NCI-H2107 (cell line): ENCODE measurements around the gene PRPF40B.

Experiments
- DNase-seq: peaks from one replicate; lab custom pipeline; 2025; lab: John Stamatoyannopoulos, UW

The PRPF40B gene

GRCh38 chr12:49687941-49688340, 64.6 kb downstream of the PRPF40B start:
- DNase-seq: no peak

DNA sequence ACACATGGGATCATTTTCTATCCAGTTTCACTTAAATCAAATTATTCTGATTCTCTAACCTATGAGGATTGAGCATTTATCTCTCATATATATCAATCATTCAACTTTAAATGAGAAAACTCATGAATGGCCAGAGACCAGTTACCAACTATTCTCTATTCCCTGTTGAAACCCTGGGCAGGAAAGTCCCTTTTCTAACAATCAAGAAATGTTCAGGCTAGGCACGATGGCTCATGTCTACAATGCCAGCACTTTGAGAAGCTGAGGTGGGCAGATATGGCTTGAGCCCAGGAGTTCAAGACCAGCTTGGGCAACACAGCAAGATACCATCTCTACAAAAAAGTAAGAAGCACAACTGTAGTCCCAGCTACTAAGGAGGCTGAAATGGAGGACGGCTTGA, 65.9 kb downstream of the PRPF40B start:
- no peak for DNase-seq

GRCh38 chr12:49689785-49690184, 66.4 kb downstream of the PRPF40B start:
- DNase-seq: no peak

DNA sequence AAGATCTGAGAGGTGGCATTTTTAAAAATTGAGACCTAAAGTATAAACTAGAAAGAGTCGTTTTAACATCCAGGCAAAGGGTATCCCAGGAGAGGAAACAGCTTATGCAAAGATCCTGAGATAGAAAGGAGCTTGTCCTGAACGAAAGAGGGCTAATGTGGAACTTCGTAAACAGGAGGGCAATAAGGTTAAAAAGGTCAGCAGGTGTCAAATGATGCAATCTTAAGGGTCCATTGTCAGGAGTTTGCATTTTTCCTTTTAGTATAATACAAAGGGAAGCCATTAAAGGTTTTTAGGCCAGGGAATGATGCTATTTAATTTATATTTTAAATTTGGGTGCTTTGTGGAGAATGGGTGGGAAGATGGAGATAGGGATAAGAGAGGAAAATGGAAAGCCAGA, 69.5 kb downstream of the PRPF40B start:
- DNase-seq: no peak

DNA sequence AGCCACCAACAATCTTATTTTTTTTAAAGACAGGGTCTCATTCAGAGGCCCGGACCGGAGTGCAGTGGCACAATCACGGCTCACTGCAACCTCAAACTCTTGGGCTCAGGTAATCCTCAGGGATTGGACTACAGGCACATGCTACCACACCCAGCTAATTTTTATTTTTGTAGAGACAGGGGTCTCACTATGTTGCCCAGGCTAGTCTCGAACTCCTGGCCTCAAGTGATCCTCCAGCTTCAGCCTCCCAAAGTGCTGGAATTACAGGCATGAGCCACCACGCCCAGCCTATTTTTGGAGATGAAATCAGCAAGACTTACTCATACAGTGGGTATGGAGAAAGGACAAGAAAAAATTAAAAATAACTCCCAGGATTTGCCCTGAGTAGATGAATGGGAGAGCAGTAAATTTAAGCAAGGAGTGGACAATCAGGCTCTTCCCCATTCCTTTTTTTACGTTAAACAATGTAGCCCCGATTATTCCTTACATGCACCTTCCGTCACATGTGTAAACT, 70.6 kb downstream of the PRPF40B start:
- no peak for DNase-seq
